OCI-LY3 (cell line): ENCODE measurements around the gene BAZ2B.

ENCODE experiments used
- H2AFZ ChIP-seq: fragments of 200-600, 300-600 bp; shearing (Covaris generic); 2 replicates; pipeline ENCODE4 v1.6.0; 2014; ENCODE audit warnings: antibody characterized with exemption, low read depth, low read length
- H3K27ac ChIP-seq: fragments of 200-600, 300-600 bp; sonication (generic); 2 replicates; pipeline ENCODE4 v1.5.1; 2014; ENCODE audit warnings: mild to moderate bottlenecking, low read length, moderate library complexity, mixed read lengths
- H3K27me3 ChIP-seq: fragments of 200-600, 300-600 bp; sonication (generic); 2 replicates; pipeline ENCODE4 v1.6.1; 2014; ENCODE audit warnings: low read depth, low read length, mixed read lengths
- H3K36me3 ChIP-seq: fragments of 200-600, 300-600 bp; sonication (generic); replicated peaks from 2 replicates; pipeline ENCODE3; 2014; ENCODE audit warnings: low read depth, low read length, mixed read lengths
- H3K4me1 ChIP-seq: fragments of 300-600, 200-600 bp; sonication (generic); 2 replicates; pipeline ENCODE4 v1.6.1; 2014; ENCODE audit warnings: low read length, mixed read lengths
- H3K4me2 ChIP-seq: fragments of 200-600, 300-600 bp; sonication (generic); 2 replicates; pipeline ENCODE4 v1.6.1; 2014; ENCODE audit warnings: low read length, mixed read lengths
- H3K4me3 ChIP-seq: fragments of 300-600, 200-600 bp; sonication (generic); 2 replicates; pipeline ENCODE4 v1.5.1; 2014; ENCODE audit warnings: antibody characterized with exemption, mild to moderate bottlenecking, low read length, moderate library complexity
- H3K79me2 ChIP-seq: fragments of 300-600, 200-600 bp; shearing (Covaris generic); 2 replicates; pipeline ENCODE4 v1.6.1; 2014; ENCODE audit warnings: mild to moderate bottlenecking, low read length, mixed read lengths
- H3K9ac ChIP-seq: fragments of 300-600, 200-600 bp; shearing (Covaris generic); 2 replicates; pipeline ENCODE4 v1.6.0; 2014; ENCODE audit warnings: mild to moderate bottlenecking, low read length, moderate library complexity
- H3K9me3 ChIP-seq: fragments of 200-600, 300-600 bp; shearing (Covaris generic); 2 replicates; pipeline ENCODE4 v1.6.1; 2014; ENCODE audit warnings: low read length, mixed read lengths; ENCODE audit not compliant: insufficient read depth
- H4K20me1 ChIP-seq: fragments of 200-600, 300-600 bp; sonication (generic); 2 replicates; pipeline ENCODE4 v1.6.1; 2016; ENCODE audit warnings: low read length, mixed read lengths; ENCODE audit not compliant: insufficient read depth
- CTCF ChIP-seq: fragments of 200-600, 300-600 bp; sonication (generic); IDR thresholded peaks from 2 replicates; pipeline ENCODE4 v1.5.1; 2014; ENCODE audit warnings: antibody characterized with exemption, low read length, low read depth
- EZH2phosphoT487 ChIP-seq: fragments of 200-600 bp; shearing (Covaris generic); IDR thresholded peaks from 2 replicates; pipeline ENCODE4 v1.6.1; 2018; ENCODE audit warnings: antibody characterized with exemption, mixed run types, low read depth

Gene BAZ2B

DNA sequence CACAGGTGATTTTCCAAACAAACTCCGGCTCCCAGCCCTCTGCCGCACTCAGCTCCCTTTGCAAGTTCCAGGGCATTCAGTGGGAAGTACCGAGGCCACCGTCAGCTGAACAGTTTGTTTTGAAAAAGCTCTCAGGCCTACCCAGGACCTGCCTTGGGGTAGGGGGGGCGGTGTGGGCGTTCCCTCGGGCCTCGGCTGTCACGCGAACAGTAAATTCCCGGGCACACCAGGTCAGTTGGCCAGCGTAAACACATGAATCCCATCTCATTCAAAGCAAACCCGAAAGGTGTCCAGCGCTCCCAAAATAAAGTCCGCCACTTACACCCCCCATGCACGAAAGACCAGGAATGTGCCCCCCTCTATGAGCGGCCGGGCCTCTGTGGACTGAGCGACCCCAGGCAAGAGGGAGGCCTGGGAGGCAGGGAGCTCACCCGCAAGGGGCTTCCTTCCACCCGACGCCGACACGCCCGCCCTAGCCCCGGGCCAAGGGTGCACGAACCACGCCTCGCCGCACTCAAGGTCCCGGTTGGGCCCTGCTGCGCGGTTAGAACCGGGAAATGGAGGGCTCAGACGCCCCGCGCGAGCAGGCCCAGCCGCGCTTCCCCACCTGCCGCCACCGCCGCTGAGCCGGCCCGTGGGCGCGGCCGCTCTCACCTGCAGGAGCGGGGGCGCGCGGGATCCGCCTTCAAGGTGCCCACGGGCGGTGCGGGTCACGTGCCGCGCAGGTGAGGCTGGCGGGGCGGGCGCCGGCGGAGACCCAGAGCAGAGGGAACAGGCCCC lies 330.2 kb downstream of the BAZ2B start, which contains the start of gene WDSUB1:
TSS of gene WDSUB1 (minus strand) at position 775 of the 780 bp plus-strand sequence. CDS start 3,634 bp downstream, outside the sequence.
- Histone ChIP-seq H3K9ac (peak within 1 kb of the TSS; percentile 75), H3K79me2 (peaks cover 7% of the 10 kb centered on the region), H4K20me1 (no peaks in the 10 kb centered on the region), H3K36me3 (no peaks in the 10 kb centered on the region), H3K27me3 (no peaks in the 10 kb centered on the region), H3K4me2 (peak within 1 kb of the TSS; percentile 79), H2AFZ (peak within 1 kb of the TSS; percentile 88), H3K9me3 (no peaks in the 10 kb centered on the region), H3K27ac (no peak within 1 kb of the TSS), H3K4me3 (peak within 1 kb of the TSS; percentile 87), H3K4me1 (peaks cover 11% of the 10 kb centered on the region)
- no peak for TF ChIP-seq EZH2phosphoT487
- TF ChIP-seq CTCF, result no peak

DNA sequence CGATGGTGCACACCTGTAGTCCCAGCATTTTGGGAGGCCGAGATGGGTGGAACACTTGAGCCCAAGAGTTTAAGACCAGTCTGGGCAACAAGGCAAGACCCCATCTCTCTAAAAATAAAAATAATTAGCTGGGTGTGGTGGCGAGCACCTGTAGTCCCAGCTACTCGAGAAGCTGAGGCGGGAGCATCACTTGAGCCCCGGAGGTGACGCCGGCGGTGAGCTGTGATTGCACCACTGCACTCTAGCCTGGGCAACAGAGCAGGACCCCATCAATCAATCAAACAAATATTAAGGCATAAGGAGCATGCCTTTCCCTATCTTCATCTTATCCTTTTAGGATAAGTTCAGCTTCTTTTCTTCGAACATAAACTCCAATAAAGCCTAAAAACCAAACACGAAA lies 330.9 kb downstream of the BAZ2B start:
- Histone ChIP-seq H3K36me3 (no peaks in the 10 kb centered on the region), H2AFZ (no peak overlapping the region), H3K4me2 (peak overlapping the region; percentile 79), H3K79me2 (peaks cover 7% of the 10 kb centered on the region), H3K9me3 (no peaks in the 10 kb centered on the region), H3K27me3 (no peaks in the 10 kb centered on the region), H3K4me1 (peaks cover 11% of the 10 kb centered on the region), H3K4me3 (peak overlapping the region; percentile 87), H4K20me1 (no peaks in the 10 kb centered on the region), H3K9ac (no peak overlapping the region), H3K27ac (no peak overlapping the region)
- TF ChIP-seq CTCF, result no peak
- no peak for TF ChIP-seq EZH2phosphoT487

GRCh38 chr2:159283529-159283928 lies 332.8 kb downstream of the BAZ2B start:
- Histone ChIP-seq H3K4me2 (no peak overlapping the region), H3K79me2 (peaks cover 7% of the 10 kb centered on the region), H3K4me1 (peaks cover 11% of the 10 kb centered on the region), H3K9me3 (no peaks in the 10 kb centered on the region), H2AFZ (no peak overlapping the region), H3K4me3 (no peak overlapping the region), H3K27ac (no peak overlapping the region), H3K9ac (no peak overlapping the region), H4K20me1 (no peaks in the 10 kb centered on the region), H3K36me3 (no peaks in the 10 kb centered on the region), H3K27me3 (no peaks in the 10 kb centered on the region)
- TF ChIP-seq CTCF (no peak), EZH2phosphoT487 (no peak)

- H3K9me3 ChIP-seq, result no peaks in the 10 kb centered on the region
- H3K4me1 ChIP-seq, result peaks cover 6% of the 10 kb centered on the region
- no peak overlapping the region for H2AFZ ChIP-seq
- H3K4me3 ChIP-seq, result no peak overlapping the region
- H4K20me1 ChIP-seq, result no peaks in the 10 kb centered on the region
- no peak overlapping the region for H3K9ac ChIP-seq
- peaks cover 5% of the 10 kb centered on the region for H3K79me2 ChIP-seq
- no peaks in the 10 kb centered on the region for H3K27me3 ChIP-seq
- no peak overlapping the region for H3K27ac ChIP-seq
- no peak overlapping the region for H3K4me2 ChIP-seq
- TF ChIP-seq CTCF (no peak), EZH2phosphoT487 (no peak)
- no peaks in the 10 kb centered on the region for H3K36me3 ChIP-seq
Observed at GRCh38 chr2:159281002-159281401, 335.3 kb downstream of the BAZ2B start.
